OCI-M2 (cell line): ENCODE measurements around the gene POLR3G.

Source experiments
- DNase-seq: peaks from one replicate; lab custom pipeline; 2025; ENCODE audit not compliant: unreplicated experiment; lab: John Stamatoyannopoulos, UW

The POLR3G gene

DNA sequence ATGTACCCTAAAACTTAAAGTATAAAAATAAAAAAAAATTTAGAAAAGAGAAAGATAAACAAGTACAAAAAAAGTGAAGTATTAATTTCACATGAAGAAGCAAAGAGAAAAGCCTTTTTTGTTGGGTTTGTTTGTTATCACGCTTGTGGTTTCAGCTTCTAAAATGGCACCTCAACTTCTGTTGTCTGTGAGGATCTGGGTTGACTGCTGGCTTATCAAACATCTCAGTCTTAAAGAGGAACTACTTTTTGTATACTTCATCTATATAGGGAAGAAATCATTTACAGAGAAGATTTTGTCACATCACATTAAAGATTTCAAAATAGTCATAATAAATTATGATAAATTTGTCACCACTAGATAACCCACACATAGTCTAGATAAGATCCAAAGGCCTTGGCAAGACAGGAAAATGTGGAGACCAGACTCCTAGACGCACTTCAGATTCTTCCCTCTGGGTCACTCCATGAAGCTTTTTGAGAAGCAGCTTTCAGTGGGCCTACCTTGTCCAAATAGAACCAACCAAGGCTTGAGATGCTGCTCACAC, 75.1 kb downstream of the POLR3G start:
- no peak for DNase-seq

DNA sequence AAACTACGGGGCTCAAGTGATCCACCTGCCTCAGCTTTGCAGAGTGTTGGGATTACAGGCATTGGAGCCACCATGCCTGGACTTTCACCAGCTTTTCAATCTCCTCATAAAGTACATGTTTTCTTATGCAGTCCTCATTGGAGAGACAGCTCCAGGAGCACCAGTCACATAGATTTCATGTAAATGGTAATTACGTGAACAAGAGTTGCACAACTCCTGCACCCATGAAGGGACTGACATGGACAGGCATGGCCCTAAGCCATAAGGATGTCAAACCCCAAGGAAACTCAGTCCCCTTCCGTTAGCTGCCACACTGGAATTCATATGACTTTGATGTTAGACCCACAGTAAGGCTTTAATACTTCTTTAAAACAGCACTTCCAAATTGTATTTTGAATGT, 76.3 kb downstream of the POLR3G start:
- no peak for DNase-seq

- DNase-seq = no peak
These were observed 76.7 kb downstream of the POLR3G start for GRCh38 chr5:90551376-90551775.

DNA sequence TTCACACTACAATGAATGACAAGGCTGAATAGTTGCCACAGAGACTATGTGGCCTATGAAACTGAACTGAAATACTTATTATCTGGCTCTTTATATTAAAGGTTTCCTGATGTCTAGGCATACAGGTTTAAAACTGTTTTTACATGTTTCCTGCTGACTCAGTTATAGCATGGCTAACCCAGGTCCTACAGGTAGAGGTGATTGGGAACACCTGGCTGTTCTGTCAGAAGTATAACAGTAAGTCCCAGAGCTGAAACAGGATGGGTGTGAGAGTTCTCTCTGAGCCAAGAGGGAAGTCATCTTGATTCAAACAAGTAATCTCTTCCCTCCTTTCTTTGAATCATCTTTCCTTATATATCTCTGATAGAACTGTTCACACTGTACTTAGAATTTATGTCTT, 79.0 kb downstream of the POLR3G start:
- no peak for DNase-seq

DNA sequence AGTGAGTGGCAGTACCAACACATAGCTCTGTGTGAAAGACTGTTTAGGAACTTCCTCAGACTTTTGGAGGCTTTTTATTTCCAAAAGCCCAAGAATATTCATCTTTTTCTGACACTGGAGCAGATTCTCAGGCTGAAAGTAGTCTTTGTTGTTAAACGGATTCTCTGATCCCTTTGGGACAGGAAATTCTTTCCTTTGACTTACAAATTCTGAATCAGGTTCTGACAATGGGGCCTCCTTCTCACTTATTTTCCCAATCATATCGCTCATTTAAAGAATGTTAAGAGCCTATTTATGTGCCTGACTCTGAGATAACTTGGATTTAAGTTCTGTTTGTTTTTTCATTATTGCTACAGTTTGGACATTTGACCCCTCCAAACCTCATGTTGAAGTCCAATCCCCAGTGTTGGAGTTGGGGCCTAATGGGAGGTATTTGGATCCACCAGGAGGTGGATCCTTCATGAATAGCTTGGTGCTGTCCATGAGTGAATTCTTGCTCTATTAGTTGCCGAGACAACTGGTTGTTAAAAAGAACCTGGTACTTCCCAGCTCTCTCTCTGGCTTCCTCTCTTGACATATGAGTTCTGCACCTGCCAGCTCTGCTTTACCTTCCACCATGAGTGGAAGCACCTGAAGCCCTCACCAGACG, 79.8 kb downstream of the POLR3G start:
- DNase-seq = no peak

GRCh38 chr5:90555666-90556065, 81.0 kb downstream of the POLR3G start:
- no peak for DNase-seq

DNA sequence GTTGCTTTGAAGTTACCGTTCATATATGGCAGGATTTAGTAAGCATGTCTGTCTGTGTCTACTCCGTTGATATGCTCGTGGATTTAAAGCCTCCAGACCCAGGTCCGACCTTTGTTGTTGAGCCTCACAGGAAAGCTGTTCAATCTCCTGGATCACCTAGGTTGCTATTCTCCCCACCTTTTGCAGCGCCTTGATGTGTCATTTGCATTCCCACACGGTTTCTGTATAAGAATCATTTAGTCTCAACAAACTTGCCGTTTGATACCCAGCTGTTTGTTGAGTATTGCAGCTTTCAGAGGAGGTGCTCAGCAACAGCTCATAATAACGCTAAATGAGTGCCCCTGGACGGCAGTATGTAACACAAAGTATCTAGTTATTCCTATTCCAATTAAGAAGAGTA, 82.7 kb downstream of the POLR3G start:
- DNase-seq = no peak

- no peak for DNase-seq
These were observed 83.2 kb downstream of the POLR3G start for GRCh38 chr5:90557871-90558270.

DNA sequence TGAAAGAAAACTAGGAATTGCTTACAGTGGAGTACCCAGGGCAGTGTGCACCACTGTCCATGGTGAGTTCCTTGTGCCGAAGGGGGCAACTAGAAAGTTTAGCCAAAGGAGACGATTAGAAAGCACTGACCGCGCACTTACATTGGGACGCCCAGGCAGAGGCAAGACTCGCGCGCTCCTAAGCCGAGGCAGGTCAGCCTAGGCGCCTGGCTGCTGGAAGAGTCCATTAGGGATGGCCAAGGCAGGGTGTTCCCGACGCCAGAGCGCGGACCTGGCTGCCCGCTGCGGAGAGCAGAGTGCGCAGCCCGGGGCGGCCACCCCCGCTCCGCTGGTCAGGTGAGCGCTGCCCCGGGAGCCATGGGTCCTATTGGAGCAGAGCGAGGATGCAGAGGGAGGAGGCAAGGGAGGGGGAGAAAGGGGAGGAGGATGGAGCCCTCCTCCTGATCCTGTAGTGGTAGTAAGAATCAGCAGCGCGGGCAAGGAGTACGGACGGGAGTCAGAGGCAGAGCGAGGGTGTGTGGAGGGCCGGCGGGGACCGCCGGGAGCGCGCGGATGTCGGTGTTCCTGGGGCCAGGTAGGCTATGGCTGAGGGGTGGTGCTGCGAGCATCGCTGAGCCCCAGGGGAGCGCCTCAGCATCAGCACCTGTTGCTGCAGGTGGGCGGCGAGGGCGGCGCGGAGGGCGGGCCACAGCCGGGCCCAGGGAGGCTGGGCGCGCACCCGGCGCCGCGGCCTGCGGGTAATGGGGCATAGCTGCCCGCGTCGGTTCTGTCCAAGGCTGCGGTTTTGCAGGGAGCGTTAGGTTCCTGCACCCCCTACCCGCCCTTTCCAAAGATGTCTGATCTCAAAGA, 83.9 kb downstream of the POLR3G start, which contains the start of gene ADGRV1:
TSS of gene ADGRV1 (plus strand) at position 454 of the 849 bp plus-strand sequence. CDS start at position 553, 99 bp downstream.
- DNase-seq = peak; percentile 10

- no peak for DNase-seq
These were observed 86.1 kb downstream of the POLR3G start for GRCh38 chr5:90560771-90561170.

- no peak for DNase-seq
These were observed 87.1 kb downstream of the POLR3G start for GRCh38 chr5:90561766-90562165.

- DNase-seq = no peak
These were observed 87.7 kb downstream of the POLR3G start for GRCh38 chr5:90562341-90562740.

DNA sequence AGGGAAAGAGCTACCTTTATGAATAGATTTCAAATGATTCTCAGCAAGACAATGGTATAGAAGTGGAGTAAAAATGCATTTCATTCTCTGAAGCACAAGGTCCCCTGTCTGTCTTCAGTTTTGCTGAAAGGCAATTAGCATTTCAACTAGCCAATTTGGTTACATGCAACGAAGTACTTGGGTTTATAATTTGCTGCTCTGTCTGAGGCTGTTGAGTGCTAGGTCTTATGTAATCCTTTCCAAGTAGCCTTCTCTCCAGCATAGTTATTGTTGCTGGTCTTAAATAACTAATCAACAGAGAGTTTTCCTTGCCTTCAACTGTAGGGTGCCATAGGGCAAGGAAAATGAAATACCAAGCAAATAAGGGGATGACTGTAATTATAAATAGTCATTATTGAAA, 88.4 kb downstream of the POLR3G start:
- no peak for DNase-seq
